Liver (tissue), 9 donors: ENCODE measurements around the gene PPDPF. TPM values are rescaled to one million over a fixed set of nuclear protein-coding genes. Genes with fewer than 3 reads are reported as not detected.

Experiments used
- DNase-seq: peaks from one replicate; pipeline ENCODE4 v3.0.0-alpha.2; 2017; ENCODE audit warnings: low spot score
- H3K27ac ChIP-seq, 2 donors: one replicate each; pipeline ENCODE4 v1.7.0; 2013; ENCODE audit warnings: inconsistent platforms in 2 of 2, low read length in 2 of 2, control low read depth in 1 of 2, low read depth in 1 of 2, mild to moderate bottlenecking in 1 of 2
- H3K27me3 ChIP-seq, 4 donors: one replicate each; pipeline versions ENCODE4 v1.6.1 to v1.7.0; 2013; ENCODE audit warnings: low read length in 3 of 4, inconsistent platforms in 1 of 4, mild to moderate bottlenecking in 1 of 4, moderate library complexity in 1 of 4; ENCODE audit not compliant: control insufficient read depth in 4 of 4, insufficient read depth in 4 of 4
- H3K36me3 ChIP-seq, 4 donors: one replicate each; pipeline versions ENCODE4 v1.6.1 to v1.7.0; 2013; ENCODE audit warnings: low read length in 3 of 4, mild to moderate bottlenecking in 3 of 4, low read depth in 1 of 4, moderate library complexity in 1 of 4; ENCODE audit not compliant: control insufficient read depth in 4 of 4, insufficient read depth in 3 of 4
- H3K4me1 ChIP-seq, 4 donors: one replicate each; pipeline versions ENCODE4 v1.6.1 to v1.7.0; 2013; ENCODE audit warnings: low read length in 3 of 4, mild to moderate bottlenecking in 3 of 4, moderate library complexity in 1 of 4; ENCODE audit not compliant: control insufficient read depth in 4 of 4, insufficient read depth in 4 of 4
- H3K4me3 ChIP-seq, 3 donors: one replicate each; pipeline versions ENCODE4 v1.6.1 to v1.7.0; 2013; ENCODE audit warnings: low read length in 3 of 3, control low read depth in 1 of 3, low read depth in 1 of 3, mild to moderate bottlenecking in 1 of 3
- H3K9ac ChIP-seq, 2 donors: one replicate each; pipeline ENCODE4 v1.7.0; 2013; ENCODE audit warnings: low read length in 2 of 2, mild to moderate bottlenecking in 2 of 2, moderate library complexity in 2 of 2, control low read depth in 1 of 2, low read depth in 1 of 2
- H3K9me3 ChIP-seq, 4 donors: one replicate each; pipeline versions ENCODE4 v1.6.1 to v1.7.0; 2013; ENCODE audit warnings: low read length in 3 of 4; ENCODE audit not compliant: control insufficient read depth in 4 of 4
- ATF3 ChIP-seq: IDR thresholded peaks from 2 replicates; pipeline ENCODE4 v1.6.1; 2016; ENCODE audit warnings: antibody characterized with exemption
- CTCF ChIP-seq: fragments of 150-350 bp; IDR thresholded peaks from 2 replicates; pipeline ENCODE4 v1.5.1; 2017; ENCODE audit warnings: improper control_type of control experiment, low read depth, low read length; ENCODE audit not compliant: missing input control
- EGR1 ChIP-seq, 2 donors: IDR thresholded peaks; 2 replicates each; pipeline ENCODE4 v1.6.1; 2016 to 2018; ENCODE audit warnings: antibody characterized with exemption in 2 of 2, low read depth in 2 of 2
- FOXA1 ChIP-seq: IDR thresholded peaks from 2 replicates; pipeline ENCODE4 v1.6.1; 2016; ENCODE audit warnings: antibody characterized with exemption
- FOXA2 ChIP-seq: IDR thresholded peaks from 2 replicates; pipeline ENCODE4 v1.6.1; 2016; ENCODE audit warnings: antibody characterized with exemption
- GABPA ChIP-seq, 2 donors: IDR thresholded peaks in 1 of 2; conservative IDR thresholded peaks in 1 of 2; 2 replicates each; pipeline ENCODE4 v1.6.1; 2016; ENCODE audit warnings: antibody characterized with exemption in 2 of 2, mild to moderate bottlenecking in 1 of 2, moderate library complexity in 1 of 2
- HNF4A ChIP-seq, 2 donors: conservative IDR thresholded peaks; 2 replicates each; pipeline ENCODE4 v1.6.1; 2016; ENCODE audit warnings: antibody characterized with exemption in 2 of 2, mild to moderate bottlenecking in 2 of 2
- HNF4G ChIP-seq: IDR thresholded peaks from 2 replicates; pipeline ENCODE4 v1.6.1; 2016; ENCODE audit warnings: antibody characterized with exemption
- JUND ChIP-seq, 2 donors: IDR thresholded peaks; 2 replicates each; pipeline ENCODE4 v1.6.1; 2016; ENCODE audit warnings: antibody characterized with exemption in 2 of 2
- MAX ChIP-seq: IDR thresholded peaks from 2 replicates; pipeline ENCODE4 v1.6.1; 2016; ENCODE audit warnings: antibody characterized with exemption
- NR2F2 ChIP-seq: IDR thresholded peaks from 2 replicates; pipeline ENCODE4 v1.6.1; 2016; ENCODE audit warnings: antibody characterized with exemption
- RAD21 ChIP-seq, 2 donors: IDR thresholded peaks; 2 replicates each; pipeline ENCODE4 v1.6.1; 2016; ENCODE audit warnings: antibody characterized with exemption in 2 of 2, mild to moderate bottlenecking in 2 of 2
- REST ChIP-seq: IDR thresholded peaks from 2 replicates; pipeline ENCODE4 v1.6.1; 2016; ENCODE audit warnings: antibody characterized with exemption, mild to moderate bottlenecking
- RXRA ChIP-seq, 2 donors: IDR thresholded peaks; 2 replicates each; pipeline ENCODE4 v1.6.1; 2017 to 2018; ENCODE audit warnings: antibody characterized with exemption in 2 of 2, mild to moderate bottlenecking in 1 of 2
- SP1 ChIP-seq: IDR thresholded peaks from 2 replicates; pipeline ENCODE4 v1.6.1; 2018; ENCODE audit warnings: antibody characterized with exemption, mild to moderate bottlenecking
- TAF1 ChIP-seq: conservative IDR thresholded peaks from 2 replicates; pipeline ENCODE4 v1.6.1; 2016; ENCODE audit warnings: antibody characterized with exemption, mild to moderate bottlenecking
- YY1 ChIP-seq: IDR thresholded peaks from 2 replicates; pipeline ENCODE4 v1.6.1; 2016; ENCODE audit warnings: antibody characterized with exemption, mild to moderate bottlenecking
- ZBTB33 ChIP-seq: IDR thresholded peaks from 2 replicates; pipeline ENCODE4 v1.6.1; 2016; ENCODE audit warnings: antibody characterized with exemption
- WGBS: extraction: QIAGEN DNeasy Blood & Tissue Kit; methylation state at CpG from one replicate; pipeline ENCODE4 v1.1.7; 2013; 5-methylcytosine and 5-hydroxymethylcytosine counted together
- polyA plus RNA-seq, 2 donors: library from polyadenylated mRNA; stranded (reverse) in 1 of 2; unstranded in 1 of 2; fragments of 200-250 nt in 1 of 2; fragments of >200 nt in 1 of 2; fragmentation: Nextera tagmentation in 1 of 2; extraction: Ambion mirVana in 1 of 2; gene quantifications; one replicate each; pipeline versions ENCODE4 v1.2.1 to v1.2.3, GENCODE V29; 2013 to 2015
- total RNA-seq, 2 donors: library from RNA; depleted of rRNA; stranded (reverse); fragments of >200 nt; gene quantifications; one replicate each; pipeline ENCODE4 v1.2.3, GENCODE V29; 2014
- donor health status: healthy.
- donor health status: healthy.
- donor health status: healthy.
- donor health status: healthy.
- donor health status: healthy.

Gene PPDPF
- total and polyA plus RNA-seq, 4 donors: 8.3 to 196 (median 25.3) TPM

GRCh38 chr20:63525971-63526370, 5.4 kb downstream of the PPDPF start:
- no peak overlapping the region for H3K27ac ChIP-seq
- 27% methylated on average over 2 of the region's 2 CpGs for WGBS
- H3K36me3 ChIP-seq: no peaks in the 10 kb centered on the region
- DNase-seq: no peak
- H3K4me3 ChIP-seq: no peak overlapping the region
- H3K4me1 ChIP-seq: peaks cover 2 to 10% (median 7%) of the 10 kb centered on the region in 4 donors
- no peaks in the 10 kb centered on the region for H3K27me3 ChIP-seq
- TF ChIP-seq YY1 (no peak), FOXA1 (no peak), ATF3 (no peak), REST (no peak), GABPA (IDR thresholded peaks at IDR 0.05 in 1 of 2, conservative IDR thresholded peaks at IDR 0.05 in 1 of 2) (no peak), NR2F2 (no peak), HNF4G (no peak), ZBTB33 (no peak), RAD21 (IDR thresholded peaks at IDR 0.05) (no peak), JUND (IDR thresholded peaks at IDR 0.05) (no peak)
- H3K9me3 ChIP-seq: no peaks in the 10 kb centered on the region
- H3K9ac ChIP-seq: no peak overlapping the region

GRCh38 chr20:63527184-63527583, 6.6 kb downstream of the PPDPF start:
- DNase-seq: no peak
- Histone ChIP-seq H3K4me3 (no peak overlapping the region), H3K9me3 (no peaks in the 10 kb centered on the region), H3K27ac (no peak overlapping the region), H3K4me1 (peaks cover 0 to 2% (median under 1%) of the 10 kb centered on the region in 4 donors), H3K36me3 (no peaks in the 10 kb centered on the region), H3K27me3 (no peaks in the 10 kb centered on the region), H3K9ac (no peak overlapping the region)
- WGBS: 91% methylated on average over 9 of the region's 9 CpGs
- TF ChIP-seq HNF4G: no peak
- no peak for TF ChIP-seq GABPA (IDR thresholded peaks at IDR 0.05 in 1 of 2, conservative IDR thresholded peaks at IDR 0.05 in 1 of 2)
- TF ChIP-seq REST: no peak
- TF ChIP-seq SP1: no peak
- TF ChIP-seq NR2F2: no peak
- TF ChIP-seq HNF4A (conservative IDR thresholded peaks at IDR 0.05): no peak
- no peak for TF ChIP-seq FOXA2
- no peak for TF ChIP-seq TAF1
- no peak for TF ChIP-seq FOXA1
- no peak for TF ChIP-seq EGR1 (IDR thresholded peaks at IDR 0.05; ENCODE audit: low read depth in 2 of 2)
- TF ChIP-seq MAX: no peak
- TF ChIP-seq RAD21 (IDR thresholded peaks at IDR 0.05): no peak
- TF ChIP-seq YY1: no peak
- no peak for TF ChIP-seq CTCF
- TF ChIP-seq ZBTB33: no peak
- TF ChIP-seq JUND (IDR thresholded peaks at IDR 0.05): no peak
- no peak for TF ChIP-seq RXRA (IDR thresholded peaks at IDR 0.05)
